T follicular helper cell (primary cell): ENCODE data around the gene SCD.
"Not testable (repeated sequence)": the region's sequence is repeated elsewhere in the genome, so short reads cannot be mapped to it uniquely, and the experiment has no call there.

Experiments
- DNase-seq: peaks from one replicate; pipeline ENCODE4 v3.0.0-alpha.2; 2020; ENCODE audit warnings: low read depth
- total RNA-seq, 2 experiments: gene quantifications; one replicate each; lab custom pipeline; 2026; lab: John Stamatoyannopoulos, UW

The SCD gene
- total RNA-seq, result 26.9 to 83.1 reads per million in 2 experiments

DNA sequence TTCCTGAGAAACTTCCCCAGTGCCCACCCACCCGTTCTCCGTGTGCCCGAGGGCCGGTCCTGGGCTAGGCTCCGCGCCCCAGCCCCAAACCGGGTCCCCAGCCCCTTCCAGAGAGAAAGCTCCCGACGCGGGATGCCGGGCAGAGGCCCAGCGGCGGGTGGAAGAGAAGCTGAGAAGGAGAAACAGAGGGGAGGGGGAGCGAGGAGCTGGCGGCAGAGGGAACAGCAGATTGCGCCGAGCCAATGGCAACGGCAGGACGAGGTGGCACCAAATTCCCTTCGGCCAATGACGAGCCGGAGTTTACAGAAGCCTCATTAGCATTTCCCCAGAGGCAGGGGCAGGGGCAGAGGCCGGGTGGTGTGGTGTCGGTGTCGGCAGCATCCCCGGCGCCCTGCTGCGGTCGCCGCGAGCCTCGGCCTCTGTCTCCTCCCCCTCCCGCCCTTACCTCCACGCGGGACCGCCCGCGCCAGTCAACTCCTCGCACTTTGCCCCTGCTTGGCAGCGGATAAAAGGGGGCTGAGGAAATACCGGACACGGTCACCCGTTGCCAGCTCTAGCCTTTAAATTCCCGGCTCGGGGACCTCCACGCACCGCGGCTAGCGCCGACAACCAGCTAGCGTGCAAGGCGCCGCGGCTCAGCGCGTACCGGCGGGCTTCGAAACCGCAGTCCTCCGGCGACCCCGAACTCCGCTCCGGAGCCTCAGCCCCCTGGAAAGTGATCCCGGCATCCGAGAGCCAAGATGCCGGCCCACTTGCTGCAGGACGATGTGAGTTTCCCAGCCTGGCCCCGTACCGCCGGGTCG is at the start of gene SCD:
SCD (plus strand) TSS at position 469 of the 803 bp plus-strand sequence; CDS start at position 741, 272 bp downstream.
- peak; percentile 60 for DNase-seq

GRCh38 chr10:100297242-100297641 is 49.8 kb upstream of the SCD start:
- DNase-seq, result no peak

GRCh38 chr10:100301123-100301522 is 45.9 kb upstream of the SCD start:
- not testable (repeated sequence) for DNase-seq

GRCh38 chr10:100303724-100304319 is 43.2 kb upstream of the SCD start:
- DNase-seq, result no peak

DNA sequence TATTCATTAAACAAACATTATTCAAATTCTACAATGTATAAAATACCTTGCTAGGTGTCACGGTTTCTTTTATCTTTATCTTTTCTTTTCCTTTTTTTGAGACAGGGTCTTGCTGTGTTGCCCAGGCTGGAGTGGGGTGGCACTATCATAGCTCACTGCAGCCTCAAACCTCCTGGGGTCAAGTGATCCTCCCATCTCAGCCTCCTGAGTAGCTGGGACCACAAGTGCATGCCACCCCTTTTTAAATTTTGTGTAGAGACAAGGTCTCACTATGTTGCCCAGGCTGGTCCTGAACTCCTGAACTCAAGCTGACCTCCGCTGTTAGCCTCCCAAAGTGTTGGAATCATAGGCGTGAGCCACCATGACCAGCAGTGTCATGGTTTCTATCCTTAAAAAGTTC is 42.6 kb upstream of the SCD start:
- no peak for DNase-seq

- no peak for DNase-seq
These were observed 40.2 kb upstream of the SCD start for GRCh38 chr10:100306861-100307260.

- no peak for DNase-seq
These were observed 39.3 kb upstream of the SCD start for GRCh38 chr10:100307684-100308083.

GRCh38 chr10:100311298-100311697 is 35.7 kb upstream of the SCD start:
- DNase-seq, result no peak

DNA sequence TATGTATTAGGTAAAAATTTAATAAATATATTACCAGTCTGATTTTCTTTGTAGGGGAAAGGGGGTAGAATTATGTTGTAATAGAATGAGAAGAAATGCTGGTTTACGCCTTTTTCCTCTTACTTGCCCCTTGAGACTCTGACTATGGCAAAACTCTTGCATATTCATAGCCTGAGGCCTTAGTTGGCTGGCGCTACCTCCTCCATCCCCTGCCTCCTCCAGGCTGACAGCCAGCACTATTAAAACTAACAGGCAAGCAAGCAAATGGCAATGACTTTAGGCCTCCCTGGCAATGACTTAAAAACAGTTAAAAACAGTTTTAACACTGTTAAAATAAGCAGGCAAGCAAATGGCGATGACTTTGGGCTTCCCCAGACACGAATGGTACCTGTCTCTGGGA is 31.4 kb upstream of the SCD start:
- no peak for DNase-seq

DNA sequence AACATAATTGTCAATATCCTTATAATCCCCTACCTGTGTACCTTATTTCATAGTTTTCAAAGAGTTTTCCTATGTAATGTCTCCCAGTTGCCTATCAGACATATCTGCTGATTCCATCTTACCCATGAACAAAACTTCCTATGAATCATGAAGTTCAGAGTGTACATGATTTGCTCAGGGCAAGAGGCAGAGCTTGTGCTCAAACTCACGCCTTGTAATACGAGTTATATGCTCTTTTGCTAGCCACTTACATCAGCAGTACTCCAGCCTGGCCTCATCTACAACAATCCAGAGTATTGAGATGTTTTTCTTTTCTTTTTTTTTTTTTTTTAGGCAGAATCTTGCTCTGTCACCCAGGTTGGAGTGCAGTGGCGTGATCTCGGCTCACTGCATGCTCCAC is 28.8 kb upstream of the SCD start:
- DNase-seq, result no peak

GRCh38 chr10:100319707-100320402 is 27.2 kb upstream of the SCD start:
- no peak for DNase-seq

DNA sequence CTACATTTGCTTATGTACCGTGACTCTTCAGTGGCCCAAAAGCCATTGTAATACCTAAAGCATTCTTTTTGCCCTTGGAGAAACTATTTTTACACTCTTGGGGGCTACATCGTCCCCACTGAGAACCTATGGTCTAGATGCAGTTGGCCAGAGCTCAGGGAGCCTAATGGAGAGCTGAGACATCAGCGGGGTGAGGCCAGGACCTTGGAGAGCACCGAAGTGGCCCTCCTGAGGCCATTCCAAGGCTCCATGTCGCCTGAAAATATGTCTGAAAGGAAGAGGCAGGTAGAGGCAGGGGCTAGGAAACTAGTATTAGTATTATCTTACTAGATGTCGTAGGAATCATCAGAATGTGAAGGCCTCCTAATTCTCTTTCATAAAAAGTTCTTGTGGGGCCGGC is 21.9 kb upstream of the SCD start:
- no peak for DNase-seq

- DNase-seq, result no peak
These were observed 19.9 kb upstream of the SCD start for GRCh38 chr10:100327007-100327717.

DNA sequence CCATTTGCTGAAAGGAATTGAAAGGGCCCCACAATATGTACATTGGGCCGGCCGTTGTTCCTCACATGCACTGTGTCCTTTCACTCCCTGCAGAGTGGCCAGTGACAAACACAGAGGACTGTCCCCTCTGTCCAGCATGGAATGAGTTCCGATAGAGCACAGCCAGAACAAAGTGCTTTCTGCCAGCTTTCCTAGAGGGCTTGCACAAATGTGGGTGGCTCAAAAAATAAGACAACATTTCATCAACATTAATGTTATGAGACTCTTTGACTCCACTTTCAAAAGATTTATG is 19.4 kb upstream of the SCD start:
- DNase-seq, result no peak

GRCh38 chr10:100328198-100328597 is 18.8 kb upstream of the SCD start:
- DNase-seq, result no peak

DNA sequence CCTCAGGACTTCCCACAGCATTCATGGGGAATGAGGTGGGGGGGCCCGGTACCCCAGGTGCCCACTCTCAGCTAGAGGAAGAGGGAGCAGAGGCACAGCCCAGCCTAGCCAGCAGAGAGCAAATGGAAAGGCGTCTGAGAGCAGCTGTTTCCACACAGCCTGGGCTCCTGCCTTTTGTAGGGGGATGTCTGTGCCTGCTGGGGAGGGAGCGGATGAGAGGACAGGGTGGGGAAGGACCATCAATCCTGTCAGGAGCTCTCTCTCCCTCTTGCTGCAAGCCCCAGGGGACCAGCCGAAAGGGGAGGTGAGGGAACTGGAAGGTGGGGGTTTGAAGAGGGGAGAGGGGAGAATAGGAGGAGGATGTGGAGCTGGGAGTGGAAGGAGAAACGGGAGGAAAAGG is 17.0 kb upstream of the SCD start, which contains the start of gene PKD2L1:
PKD2L1 (minus strand) TSS at position 150 of the 400 bp plus-strand sequence; CDS start at position 25, 125 bp downstream.
- no peak for DNase-seq

- DNase-seq, result no peak
These were observed 13.9 kb upstream of the SCD start for GRCh38 chr10:100333106-100333505.

DNA sequence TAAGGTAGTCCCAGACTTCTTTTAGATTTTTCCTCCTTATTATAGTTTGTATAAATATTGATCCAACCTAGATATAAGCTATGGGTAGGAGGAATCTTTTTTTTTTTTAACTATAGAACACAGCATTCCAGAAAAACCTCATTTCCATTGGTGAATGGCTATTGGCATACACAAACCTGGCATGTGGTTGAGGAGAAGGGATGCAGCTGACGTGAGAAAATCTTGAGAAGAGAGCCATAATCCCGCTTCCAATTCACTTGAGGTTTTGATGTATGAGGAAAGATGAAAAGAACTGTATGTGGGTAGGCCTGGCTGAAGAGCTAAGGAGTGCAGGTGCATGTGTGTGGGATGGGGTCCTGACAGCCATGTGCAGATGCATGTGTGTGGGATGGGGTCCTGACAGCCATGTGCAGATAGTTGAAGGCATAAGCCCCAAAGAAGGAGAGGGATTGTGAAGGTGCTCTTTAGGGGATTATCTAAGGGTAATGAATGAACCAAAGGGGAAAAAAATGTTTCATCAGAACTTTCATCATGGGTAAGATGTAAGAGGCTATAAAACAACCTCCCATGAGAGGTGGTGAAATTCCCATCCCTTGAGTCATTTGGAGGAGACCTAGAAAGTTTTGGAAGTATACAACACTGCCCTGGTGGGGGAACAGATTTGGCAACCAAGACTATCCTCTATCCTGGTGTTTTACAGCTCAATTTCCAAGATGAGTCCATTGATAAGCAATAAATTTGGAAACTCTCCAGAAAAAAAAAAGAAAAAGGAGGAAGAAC is 13.2 kb upstream of the SCD start:
- DNase-seq, result no peak

GRCh38 chr10:100334762-100335161 is 12.3 kb upstream of the SCD start:
- no peak for DNase-seq

DNA sequence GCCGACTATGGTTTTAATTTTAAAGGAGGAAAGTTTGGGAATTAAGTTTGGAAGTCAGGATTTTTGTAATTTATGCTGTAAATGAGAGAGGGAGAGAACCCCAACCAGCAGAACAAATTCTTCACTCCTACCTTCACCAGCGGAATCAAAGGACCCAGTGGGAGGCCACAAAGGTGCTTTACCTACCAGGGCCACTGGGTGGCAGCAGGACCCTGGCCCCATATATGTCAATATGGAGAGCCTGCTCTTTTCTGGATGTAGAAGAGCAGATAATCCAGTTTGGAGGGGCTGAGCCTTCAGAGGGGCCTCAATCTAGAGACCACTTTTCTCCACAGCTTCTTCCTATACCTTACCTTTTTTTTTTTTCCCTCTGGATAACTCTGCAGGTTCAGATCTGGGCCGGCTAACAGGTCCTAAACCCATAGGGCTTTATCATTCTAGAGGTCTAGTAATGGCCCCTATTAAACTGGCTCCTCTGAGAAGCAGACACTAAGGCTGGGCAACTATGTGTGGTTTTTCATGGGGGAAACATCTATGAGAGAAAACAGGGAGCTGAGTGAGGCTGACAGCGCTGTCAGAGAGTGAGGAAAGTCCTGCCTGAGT is 8.5 kb upstream of the SCD start:
- peak; percentile 63 for DNase-seq

GRCh38 chr10:100339236-100339635 is 7.8 kb upstream of the SCD start:
- no peak for DNase-seq
